NCI-H748 (cell line): ENCODE results near the gene RNF212.

Source experiments
- DNase-seq: peaks from one replicate; lab custom pipeline; 2025; ENCODE audit not compliant: unreplicated experiment; lab: John Stamatoyannopoulos, UW

RNF212 gene

GRCh38 chr4:1036976-1037810 is 76.2 kb downstream of the RNF212 start:
- no peak for DNase-seq

GRCh38 chr4:1036095-1036494 is 77.3 kb downstream of the RNF212 start:
- no peak for DNase-seq

GRCh38 chr4:1035510-1035909 is 77.9 kb downstream of the RNF212 start:
- no peak for DNase-seq

DNA sequence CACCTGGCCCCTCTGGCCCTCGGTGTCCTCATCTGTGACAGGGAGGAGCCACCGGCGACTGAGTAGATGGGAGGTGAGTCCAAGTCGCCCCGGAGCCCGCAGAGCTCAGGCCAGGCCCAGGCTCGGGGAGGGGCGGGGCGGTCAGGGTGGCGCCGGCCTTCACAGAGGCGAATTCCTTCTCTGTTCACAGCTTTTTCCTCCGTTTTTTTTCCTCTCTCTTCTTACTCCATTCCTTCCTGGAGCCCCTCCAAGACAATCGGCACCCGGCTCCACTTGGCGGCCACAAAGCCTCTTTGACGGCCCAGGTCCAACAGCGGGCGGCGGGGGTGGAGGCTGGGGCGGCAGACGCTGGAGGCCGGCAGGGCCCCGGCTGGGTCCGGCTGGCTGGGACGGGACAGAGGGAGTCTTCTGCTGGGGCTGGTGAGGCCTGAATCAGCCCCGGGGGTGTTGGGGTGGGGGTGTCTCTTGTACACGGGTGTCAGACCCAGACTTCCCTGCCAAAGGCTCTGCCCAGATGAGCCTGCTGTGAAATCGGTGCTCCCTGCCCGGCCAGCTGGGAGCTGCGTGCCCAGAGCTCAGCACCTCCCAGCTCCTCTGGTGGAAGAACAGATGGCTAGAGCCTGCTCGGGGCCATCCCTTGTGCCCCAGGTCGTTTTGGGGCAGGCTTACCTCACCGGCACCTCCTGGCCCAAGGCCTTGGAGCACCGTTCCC is 79.4 kb downstream of the RNF212 start:
- no peak for DNase-seq

DNA sequence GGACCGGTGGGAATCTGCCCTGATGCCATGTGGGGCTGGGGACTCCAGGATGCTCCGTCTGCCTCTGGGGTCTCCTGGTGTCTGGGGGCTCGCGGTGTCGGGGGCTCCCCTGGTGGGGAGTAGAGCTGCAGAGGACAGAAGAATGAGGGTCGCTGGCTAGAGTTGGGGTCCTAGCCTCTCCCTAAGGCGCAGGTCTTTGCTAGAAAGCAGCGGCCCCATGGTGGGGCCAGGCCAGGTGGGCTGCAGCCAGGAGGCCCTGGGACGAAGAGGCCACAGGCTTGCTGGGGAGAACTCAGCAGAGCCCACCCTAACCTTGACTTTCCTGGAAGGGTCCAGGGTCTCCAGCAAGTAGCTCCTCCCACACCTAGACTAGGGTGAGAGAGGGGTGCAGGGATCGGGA is 80.5 kb downstream of the RNF212 start:
- no peak for DNase-seq

DNA sequence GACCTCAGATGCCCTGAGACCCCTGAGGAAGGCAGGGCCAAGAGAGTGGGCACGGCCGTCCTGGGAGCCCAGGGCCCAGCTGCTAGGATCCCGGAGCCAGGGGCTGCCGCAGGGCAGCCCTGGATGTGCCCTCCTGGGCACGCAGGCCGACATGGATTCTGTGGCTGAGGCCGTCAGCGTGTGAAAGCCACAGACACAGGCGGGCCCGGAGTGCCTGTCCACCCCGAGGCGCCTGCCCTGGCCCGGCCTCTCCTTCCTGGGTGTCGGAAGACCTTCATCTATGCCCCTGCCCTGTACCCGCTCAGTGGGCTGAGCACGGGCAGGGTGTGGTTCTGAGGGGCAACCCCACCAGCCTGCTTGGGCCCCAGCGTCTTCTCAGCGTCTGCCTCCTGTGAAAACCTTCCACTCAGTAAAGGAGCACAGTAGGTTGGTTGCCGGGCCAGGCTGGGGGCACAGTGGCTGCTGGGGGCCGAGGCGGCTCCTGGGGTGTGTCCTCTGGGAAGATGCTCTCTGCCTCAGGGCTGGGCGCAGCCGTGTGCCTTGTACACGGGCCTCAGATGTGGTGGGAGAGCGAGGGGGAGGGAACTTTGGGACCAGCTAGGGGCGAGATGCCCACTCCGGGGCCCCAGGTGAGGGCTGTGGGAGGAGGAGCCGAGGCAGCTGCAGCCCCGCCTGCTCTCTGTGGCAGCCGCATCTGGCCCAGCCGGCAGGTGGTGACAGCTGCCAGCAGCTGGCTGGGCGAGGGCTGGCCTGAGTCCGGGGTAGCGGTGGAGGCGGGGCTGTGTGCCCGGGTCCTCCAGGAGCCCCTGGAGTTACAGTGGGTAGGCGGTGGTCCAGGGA is 81.2 kb downstream of the RNF212 start:
- DNase-seq: peak; percentile 26

- no peak for DNase-seq
Observed at GRCh38 chr4:1031346-1031745, 82.0 kb downstream of the RNF212 start.

DNA sequence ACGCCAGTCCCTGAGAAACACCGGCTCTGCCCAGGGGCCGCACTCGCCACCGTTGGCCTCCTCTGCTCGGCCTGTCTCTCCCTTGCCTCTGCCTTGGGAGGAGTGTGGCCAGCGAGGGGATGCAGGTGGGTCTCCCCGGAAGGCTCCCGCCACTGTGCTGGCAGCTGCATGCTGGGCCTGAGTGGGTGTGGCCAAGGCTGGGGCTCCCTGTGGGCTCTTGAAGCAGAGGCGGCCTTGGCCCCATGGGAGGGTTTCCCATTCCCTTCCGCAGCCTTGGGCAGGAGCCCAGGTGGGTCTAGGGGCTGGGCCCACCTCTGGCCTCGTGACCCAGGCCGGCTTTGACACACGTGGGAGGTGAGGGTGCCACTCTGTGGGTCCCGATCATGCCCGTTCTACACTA is 82.8 kb downstream of the RNF212 start:
- no peak for DNase-seq

GRCh38 chr4:1030031-1030430 is 83.3 kb downstream of the RNF212 start:
- no peak for DNase-seq

DNA sequence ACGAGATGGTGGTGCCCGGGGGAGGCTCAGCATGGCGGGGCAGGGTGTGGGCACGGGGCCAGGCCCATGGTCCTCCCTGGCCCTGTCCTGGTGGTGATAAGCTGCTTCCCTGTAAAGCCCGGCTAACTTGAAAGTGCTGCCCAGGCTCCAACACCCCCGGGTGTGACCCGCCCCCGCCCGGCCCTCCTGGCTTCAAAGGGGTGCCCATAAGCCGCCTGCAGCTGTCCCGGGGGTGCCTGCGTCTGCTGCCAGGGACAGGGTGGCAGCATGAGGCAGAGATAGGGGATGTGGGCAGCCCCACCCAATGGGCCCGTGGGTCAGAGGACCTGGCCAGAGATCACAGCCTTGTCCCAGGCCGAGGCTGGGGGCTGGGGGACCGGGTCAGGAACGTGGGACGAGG is 83.8 kb downstream of the RNF212 start:
- no peak for DNase-seq

DNA sequence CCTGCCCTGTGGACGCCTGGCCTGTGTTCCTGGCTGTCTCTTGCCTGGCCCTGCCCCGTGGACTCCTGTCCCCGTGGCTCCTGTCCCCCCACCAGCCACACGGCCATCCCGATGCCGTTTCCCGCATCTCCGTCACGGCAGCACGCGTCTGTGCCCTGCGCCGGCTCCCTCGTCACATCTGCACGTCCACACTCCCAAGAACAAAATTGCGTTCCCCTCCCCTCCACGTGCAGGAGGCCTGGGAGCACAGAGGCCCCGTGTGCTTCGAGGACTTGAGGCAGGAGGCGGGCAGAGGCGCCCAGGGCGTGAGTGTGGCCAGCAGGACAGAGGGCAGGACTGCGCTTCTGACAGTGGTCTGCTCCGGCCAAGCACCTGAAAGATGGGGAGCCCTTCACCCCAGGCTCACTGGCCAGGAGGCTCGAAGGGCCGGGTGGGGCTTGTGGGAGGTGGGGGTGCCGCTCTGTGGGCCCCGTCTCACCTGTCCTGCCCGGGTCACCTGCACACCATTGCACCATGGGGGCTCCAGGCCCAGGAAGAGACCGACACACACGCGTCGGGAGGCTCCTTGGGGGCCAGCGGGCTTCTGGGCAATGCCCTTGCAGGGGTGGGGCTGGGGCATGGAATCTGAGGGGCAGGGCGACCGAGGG is 84.7 kb downstream of the RNF212 start:
- no peak for DNase-seq

GRCh38 chr4:1027915-1028238 is 85.5 kb downstream of the RNF212 start:
- DNase-seq: no peak

- DNase-seq: no peak
Observed at GRCh38 chr4:1027219-1027914, 86.0 kb downstream of the RNF212 start.

GRCh38 chr4:1026115-1026514 is 87.2 kb downstream of the RNF212 start:
- DNase-seq: no peak

GRCh38 chr4:1024882-1025545 is 88.3 kb downstream of the RNF212 start:
- DNase-seq: no peak

DNA sequence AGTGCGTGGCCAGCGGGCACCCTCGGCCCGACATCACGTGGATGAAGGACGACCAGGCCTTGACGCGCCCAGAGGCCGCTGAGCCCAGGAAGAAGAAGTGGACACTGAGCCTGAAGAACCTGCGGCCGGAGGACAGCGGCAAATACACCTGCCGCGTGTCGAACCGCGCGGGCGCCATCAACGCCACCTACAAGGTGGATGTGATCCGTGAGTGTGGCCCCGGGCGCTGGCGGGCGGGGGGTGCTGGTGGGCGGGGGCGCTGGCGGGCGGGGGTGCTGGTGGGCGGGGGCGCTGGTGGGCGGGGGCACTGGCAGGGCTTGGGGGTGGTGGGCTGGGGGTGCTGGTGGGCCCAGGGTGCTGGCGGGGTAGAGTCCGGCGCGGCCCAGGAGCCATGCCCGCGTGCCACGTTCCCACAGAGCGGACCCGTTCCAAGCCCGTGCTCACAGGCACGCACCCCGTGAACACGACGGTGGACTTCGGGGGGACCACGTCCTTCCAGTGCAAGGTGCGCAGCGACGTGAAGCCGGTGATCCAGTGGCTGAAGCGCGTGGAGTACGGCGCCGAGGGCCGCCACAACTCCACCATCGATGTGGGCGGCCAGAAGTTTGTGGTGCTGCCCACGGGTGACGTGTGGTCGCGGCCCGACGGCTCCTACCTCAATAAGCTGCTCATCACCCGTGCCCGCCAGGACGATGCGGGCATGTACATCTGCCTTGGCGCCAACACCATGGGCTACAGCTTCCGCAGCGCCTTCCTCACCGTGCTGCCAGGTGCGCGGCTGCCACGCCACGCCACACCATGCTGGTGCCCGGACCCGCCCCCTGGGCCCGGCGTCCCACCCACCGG is 89.2 kb downstream of the RNF212 start:
- no peak for DNase-seq

DNA sequence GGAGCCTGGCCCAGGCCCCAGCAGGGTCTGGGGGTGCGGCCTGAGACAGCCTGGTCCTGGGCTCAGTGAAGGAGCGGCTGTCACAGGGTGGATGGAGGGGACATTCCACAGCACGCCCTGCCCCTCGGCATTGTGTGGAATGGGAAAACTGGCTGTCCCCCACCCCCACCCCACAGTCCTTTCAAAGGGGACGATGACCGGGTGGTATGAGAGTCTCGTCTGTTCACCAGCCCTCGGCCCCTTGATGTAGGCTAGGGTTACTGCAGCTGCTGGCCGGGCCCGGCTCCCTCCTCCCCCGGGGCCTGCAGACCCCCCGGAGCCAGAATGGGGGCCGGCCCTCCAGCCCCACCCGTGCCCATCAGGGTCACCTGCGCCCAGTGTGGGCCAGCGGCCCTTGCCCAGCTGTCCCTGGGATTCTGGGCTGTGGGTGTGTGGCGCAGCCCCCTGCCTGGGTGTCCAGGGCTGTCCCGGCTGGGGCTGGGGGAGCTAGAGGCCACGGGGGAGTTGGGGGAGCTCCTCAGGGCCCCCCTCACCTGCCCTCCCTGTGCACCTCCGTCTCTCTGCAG is 90.2 kb downstream of the RNF212 start:
- DNase-seq: no peak

DNA sequence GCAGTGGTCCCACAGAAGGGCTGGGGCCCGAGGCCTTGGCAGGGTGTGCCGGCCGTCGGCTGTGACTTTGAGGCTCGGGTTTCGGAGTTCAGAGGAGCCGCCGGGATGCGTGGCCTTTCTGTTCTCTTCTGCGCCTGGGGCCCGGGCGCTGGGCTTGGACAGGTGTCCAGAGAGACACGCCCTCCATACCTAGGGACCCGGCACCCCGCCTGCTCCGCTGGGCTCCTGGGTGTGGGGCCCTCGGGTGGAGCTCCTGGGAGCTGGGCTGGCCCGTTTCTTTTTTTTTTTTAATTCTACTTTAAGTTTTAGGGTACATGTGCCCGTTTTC is 90.7 kb downstream of the RNF212 start:
- DNase-seq: no peak
